KBM-7 (cell line): Measurements from ENCODE around the gene CHSY1.
"Not testable (repeated sequence)": the region's sequence is repeated elsewhere in the genome, so short reads cannot be mapped to it uniquely, and the experiment has no call there.

ENCODE experiments used
- DNase-seq: peaks from one replicate; pipeline ENCODE4 v3.0.0-alpha.2; 2015
- in situ Hi-C: fragments of 300-500 bp; cut with MboI; formaldehyde crosslinking; loops from 2 replicates; pipeline ENCODE4 v1.14.3; 2020; ENCODE audit warnings: low sequenced_read_pairs, low pct_unique_long_range_greater_than_20kb, mixed read lengths

Gene CHSY1

GRCh38 chr15:101251830-101252820 is at the start of gene CHSY1:
Gene CHSY1 (minus strand): TSS chr15:101252048. CDS start chr15:101251456, 592 bp downstream.
- in situ Hi-C loops, result loop anchor here (25.0 kb wide), 1 partner anchor 615 kb away; no protein-coding TSS in a partner anchor
- peak; percentile 91 for DNase-seq

- no peak for DNase-seq
- in situ Hi-C loops, result loop anchor here (10.0 kb wide), 1 partner anchor 348 kb away; no protein-coding TSS in a partner anchor
These were observed 44.9 kb upstream of the CHSY1 start for GRCh38 chr15:101296418-101297405.

DNA sequence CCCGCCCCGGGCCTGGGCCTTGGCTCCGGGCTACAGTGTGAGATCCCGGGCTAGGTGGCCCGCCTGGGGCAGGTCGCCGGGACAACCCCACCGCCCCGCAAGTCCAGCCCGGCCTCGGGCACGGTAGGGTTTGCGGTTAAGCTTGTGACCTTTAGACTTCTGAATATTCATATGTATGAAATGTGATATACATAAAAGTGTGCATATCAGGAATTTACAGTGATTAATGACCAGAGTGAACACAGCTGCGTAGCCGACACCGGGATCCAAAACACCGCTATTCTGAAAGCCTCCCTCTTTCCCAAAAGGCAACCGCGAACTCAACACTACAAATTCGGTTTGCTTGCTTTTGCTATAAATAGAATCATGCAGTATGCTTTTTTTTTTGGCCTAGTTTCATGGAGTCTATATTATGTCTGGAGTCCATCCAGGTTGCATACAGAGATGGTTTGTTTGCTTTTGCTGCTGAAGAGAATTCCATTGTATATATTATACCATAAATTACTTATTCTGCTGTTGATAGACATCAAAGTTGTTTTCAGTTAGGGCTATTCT is 43.8 kb upstream of the CHSY1 start:
- no peak for DNase-seq
- in situ Hi-C loops, result loop anchor here (10.0 kb wide), 1 partner anchor 349 kb away; no protein-coding TSS in a partner anchor

DNA sequence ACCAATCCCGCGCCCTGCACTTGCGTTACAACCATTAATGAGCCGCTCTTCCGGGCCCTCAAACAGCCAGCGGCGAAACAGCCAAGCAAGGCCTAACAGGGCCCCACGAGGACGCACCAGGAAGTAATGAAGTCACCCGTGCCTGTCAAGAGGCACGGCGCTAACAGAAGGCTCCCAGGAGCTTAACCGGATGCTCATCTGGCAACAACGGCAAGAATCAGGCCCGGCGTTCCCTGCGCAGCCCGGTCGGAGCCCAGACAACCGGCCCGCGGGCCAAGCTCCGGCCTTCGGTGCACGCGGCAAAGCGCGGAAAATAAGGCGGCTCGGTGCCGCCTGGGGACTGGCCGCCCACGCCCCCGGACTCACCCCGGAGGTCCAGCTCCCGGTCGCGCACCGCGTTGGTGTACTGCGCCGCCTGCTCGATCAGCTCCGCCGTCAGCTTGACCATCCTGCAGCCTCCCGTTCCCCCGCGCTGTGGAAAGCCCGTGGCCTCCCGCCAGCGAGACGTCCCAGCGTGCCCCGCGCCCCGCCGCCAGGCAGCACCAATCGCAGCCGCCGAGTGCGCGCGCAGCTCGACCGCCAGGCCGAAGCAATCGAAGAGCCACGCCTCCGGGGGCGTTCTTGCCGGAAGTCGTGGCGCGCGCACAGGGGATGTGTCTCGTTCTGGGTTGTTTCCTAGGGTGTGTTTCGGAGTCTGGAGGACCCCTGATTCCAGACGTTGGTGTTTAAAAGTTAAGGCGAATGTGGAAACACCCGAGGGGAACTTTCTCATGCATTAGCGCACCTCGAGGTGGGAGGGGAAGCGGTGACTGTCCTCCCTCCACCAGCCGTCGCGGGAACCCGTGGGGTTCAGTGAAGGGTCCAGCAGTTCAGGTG is 43.1 kb upstream of the CHSY1 start, which contains the start of gene SNRPA1:
Gene SNRPA1 (minus strand): TSS at position 518 of the 876 bp plus-strand sequence. CDS start 70 bp downstream, at position 448.
- peak; percentile 95 for DNase-seq
- in situ Hi-C loops, result loop anchor here (10.0 kb wide), 1 partner anchor 350 kb away; no protein-coding TSS in a partner anchor

DNA sequence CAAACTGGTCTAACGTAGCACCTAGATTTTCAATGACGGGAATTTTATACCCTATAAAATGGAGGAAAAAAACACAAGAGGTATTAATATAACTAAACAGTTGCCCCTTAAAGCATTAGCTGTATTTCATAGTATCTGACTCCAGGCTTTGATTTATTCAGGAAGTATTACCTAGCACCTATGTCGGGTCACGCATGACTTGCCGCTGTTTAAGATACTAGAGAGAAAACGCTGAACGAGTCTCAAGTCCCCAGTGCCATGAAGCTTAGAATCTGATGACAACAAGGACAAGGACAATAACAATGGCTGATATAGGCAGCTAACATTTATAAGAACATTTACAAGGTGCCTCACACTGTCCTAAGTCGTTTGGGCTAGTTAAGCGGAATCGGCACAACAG is 41.3 kb upstream of the CHSY1 start:
- DNase-seq, result peak; percentile 7
- in situ Hi-C loops, result loop anchor here (10.0 kb wide), 1 partner anchor 352 kb away; no protein-coding TSS in a partner anchor

DNA sequence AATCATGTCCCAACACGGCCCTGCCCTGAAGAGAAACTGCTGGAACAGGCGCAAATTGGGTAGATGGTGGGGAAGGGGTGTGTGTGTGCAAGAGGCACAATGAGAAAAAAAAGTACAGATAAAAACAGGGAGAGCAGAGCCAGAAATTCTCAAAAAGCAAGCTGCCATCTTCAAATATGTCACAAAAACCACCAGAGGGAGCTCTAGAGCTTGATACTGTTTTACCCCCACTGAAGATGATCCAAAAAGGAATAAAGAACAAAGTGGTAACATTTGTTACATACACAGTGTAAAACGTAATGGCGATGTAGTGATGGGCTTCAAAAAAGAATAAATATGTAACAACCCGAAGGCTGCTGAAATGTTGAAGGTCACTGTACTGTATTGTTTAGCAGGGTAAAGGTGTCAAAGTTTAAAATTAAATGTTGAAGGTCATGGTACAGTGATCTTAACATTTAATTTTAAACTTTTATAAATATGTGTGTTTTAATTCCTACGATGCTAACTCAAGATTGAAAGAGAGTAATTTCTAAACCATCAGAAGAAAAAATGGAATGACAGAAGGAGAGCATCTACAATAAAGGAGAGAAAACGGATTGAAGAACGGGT is 37.2 kb upstream of the CHSY1 start:
- in situ Hi-C loops, result no loop called here

GRCh38 chr15:101287342-101287741 is 35.5 kb upstream of the CHSY1 start:
- in situ Hi-C loops, DNase-seq: not testable (repeated sequence)

More for the DNA sequence above, 37.2 kb upstream of the CHSY1 start:
- peak; percentile 78 for DNase-seq

DNA sequence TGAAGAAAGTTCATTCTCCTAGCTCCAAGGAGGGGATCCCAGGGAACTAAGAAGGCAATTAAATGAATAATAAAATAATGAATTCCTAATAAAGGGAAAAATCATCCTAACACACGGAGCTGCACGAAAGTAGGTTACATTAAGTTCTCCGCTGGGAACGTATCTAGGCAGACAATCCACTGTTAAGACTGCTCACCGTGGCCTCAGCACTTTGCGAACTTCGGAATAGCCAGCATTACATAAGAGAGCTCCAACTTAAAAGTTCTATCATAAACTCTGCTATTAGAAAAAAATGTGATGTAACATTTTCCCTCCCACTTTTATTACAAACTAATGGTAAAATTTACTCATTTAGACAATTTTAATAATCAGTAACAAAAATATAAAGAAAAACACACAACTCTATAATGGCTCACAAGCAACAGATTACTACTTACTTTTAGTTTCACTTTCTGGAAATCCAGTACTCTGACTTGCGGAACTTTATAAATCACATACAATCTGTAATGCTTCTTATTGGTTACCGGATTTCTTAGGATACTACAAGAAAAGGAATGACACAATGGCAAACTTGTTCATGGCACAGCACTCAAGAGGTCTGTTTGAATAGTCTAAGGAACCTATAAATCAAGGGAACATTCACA is 34.7 kb upstream of the CHSY1 start:
- in situ Hi-C loops, result no loop called here
- DNase-seq, result no peak

DNA sequence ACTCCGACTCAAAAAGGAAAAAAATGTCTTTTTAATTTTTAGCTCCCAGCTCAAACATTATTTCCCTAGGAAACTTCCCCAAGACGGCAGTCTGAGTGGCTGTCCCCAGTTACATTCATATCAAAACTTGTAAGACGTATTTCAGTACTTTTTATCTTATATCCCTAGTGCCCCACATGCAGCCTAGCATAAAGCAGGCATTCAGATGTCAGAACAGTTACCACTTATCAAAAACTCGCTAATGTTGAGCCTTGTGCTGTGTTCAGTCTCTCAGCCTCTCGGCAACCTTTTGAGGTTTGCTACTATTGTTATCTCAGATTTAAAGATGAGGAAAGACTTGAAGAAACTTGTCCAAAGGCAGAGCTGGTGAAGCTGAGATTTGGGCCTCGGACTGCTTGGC is 32.1 kb upstream of the CHSY1 start:
- no peak for DNase-seq
- in situ Hi-C loops, result no loop called here

GRCh38 chr15:101280007-101280406 is 28.2 kb upstream of the CHSY1 start:
- in situ Hi-C loops, result no loop called here
- DNase-seq, result no peak

DNA sequence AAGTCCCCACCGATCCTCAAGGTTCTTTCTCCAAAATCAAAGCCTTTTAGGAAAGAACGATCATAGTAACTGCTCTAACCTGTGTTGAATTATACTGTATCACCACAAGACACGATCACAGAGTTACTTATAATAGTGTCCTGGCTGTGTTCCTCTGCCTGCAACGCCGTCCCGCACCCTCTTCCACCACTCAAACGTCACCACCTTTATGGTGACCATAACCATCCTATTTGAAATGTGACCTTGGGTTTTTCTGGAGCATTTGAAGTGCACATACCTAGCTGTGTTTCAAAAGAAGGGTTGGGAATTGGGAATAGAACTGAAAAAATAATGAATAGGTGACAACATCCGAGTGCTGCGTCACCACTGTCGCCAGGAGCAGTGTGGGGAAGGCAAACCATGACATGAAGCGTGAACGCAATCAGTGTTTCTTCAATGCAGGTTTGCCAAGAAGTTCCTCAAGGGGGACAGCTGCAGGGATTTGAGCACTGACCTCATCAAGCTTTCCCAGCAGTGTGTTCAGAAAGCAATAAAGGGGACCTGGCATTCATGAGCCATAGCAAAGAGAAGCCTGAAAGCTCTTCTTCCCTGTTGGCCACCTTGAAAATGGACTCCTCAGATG is 26.2 kb upstream of the CHSY1 start:
- no peak for DNase-seq
- in situ Hi-C loops, result no loop called here

DNA sequence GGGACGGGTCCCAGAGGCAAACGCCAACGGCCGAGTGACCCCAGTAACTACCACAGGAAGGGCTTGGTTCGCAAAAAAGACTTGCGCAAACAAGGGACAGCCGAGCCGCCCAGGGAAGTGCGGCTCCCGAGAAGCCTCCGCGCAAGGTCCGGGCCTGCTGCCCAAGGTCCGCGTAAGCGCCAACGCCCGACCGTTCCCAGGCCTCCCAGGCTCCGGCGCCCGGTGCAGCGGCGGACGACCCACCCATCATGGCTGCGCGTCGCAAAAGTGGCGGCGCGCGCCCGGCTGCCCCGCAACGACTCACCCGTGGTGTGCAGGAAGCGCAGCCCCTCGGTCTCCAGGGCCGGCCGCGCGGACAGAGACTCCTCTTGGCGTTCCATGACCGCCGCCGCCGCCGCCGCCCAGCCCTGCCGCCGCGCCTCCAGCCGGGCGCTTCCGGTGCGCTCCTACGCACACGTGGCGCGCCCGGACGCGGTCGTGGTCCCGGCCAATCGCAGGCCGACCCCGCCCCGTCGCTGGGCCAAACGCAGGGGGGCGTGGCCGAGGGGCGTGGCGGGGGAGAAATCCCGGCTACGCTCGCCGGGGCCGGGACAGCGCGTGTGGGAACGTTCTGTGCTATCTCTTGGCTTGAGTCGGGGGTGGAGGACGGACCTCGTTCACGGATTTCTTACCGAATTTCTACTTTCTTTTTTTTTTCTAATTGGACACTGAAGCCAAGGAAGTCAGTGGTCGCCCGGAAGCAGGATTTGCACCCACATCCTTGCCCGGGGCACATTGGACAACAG is 25.4 kb upstream of the CHSY1 start, which contains the start of gene SELENOS:
Gene SELENOS (minus strand): TSS at position 448 of the 785 bp plus-strand sequence. CDS start 68 bp downstream, at position 380.
- DNase-seq, result peak; percentile 87
- in situ Hi-C loops, result no loop called here

GRCh38 chr15:101276501-101277037 is 24.7 kb upstream of the CHSY1 start:
- in situ Hi-C loops, result no loop called here
- peak; percentile 64 for DNase-seq

- in situ Hi-C loops, result no loop called here
- no peak for DNase-seq
These were observed 23.2 kb upstream of the CHSY1 start for GRCh38 chr15:101275018-101275417.

GRCh38 chr15:101273534-101273933 is 21.7 kb upstream of the CHSY1 start:
- DNase-seq, result no peak
- in situ Hi-C loops, result loop anchor here (25.0 kb wide), 1 partner anchor 636 kb away; no protein-coding TSS in a partner anchor
